Tibial nerve (tissue), 4 donors: ENCODE results near the gene MRPL45. TPM values are rescaled to one million over a fixed set of nuclear protein-coding genes. Genes with fewer than 3 reads are reported as not detected.

ENCODE experiments used
- DNase-seq, 2 donors: peaks; one replicate each; pipeline ENCODE4 v3.0.0-alpha.2; 2019; ENCODE audit warnings: low spot score in 2 of 2
- H3K27ac ChIP-seq, 4 donors: fragments of 200-600 bp; sonication (generic) in 3 of 4; one replicate each; pipeline ENCODE4 v1.5.1; 2017 to 2019; ENCODE audit warnings: mild to moderate bottlenecking in 1 of 4
- H3K27me3 ChIP-seq, 2 donors: fragments of 200-600 bp; sonication (generic) in 1 of 2; one replicate each; pipeline versions ENCODE4 v1.5.1 to v1.6.0; 2017 to 2019
- H3K36me3 ChIP-seq, 3 donors: fragments of 200-600 bp; sonication (generic); one replicate each; pipeline ENCODE4 v1.5.1; 2018 to 2019
- H3K4me1 ChIP-seq, 4 donors: fragments of 200-600 bp; sonication (generic) in 3 of 4; one replicate each; pipeline ENCODE4 v1.5.1; 2017 to 2019
- H3K4me3 ChIP-seq, 4 donors: fragments of 200-600 bp; sonication (generic) in 3 of 4; one replicate each; pipeline ENCODE4 v1.5.1; 2017 to 2019; ENCODE audit warnings: mild to moderate bottlenecking in 1 of 4, moderate library complexity in 1 of 4
- H3K9me3 ChIP-seq, 4 donors: fragments of 200-600 bp; sonication (generic) in 3 of 4; one replicate each; pipeline ENCODE4 v1.5.1; 2017 to 2019
- CTCF ChIP-seq, 5 experiments: fragments of 200-600 bp in 3 of 5; fragments of 450-650 bp in 2 of 5; sonication (generic) in 3 of 5; IDR thresholded peaks; one replicate each; pipeline ENCODE4 v1.5.1; 2016 to 2019; ENCODE audit warnings: antibody characterized with exemption in 5 of 5, mild to moderate bottlenecking in 3 of 5, moderate library complexity in 2 of 5
- EP300 ChIP-seq, 2 donors: sonication (generic); formaldehyde crosslinking; IDR thresholded peaks; one replicate each; pipeline ENCODE4 v1.6.1; 2017; ENCODE audit warnings: antibody characterized with exemption in 2 of 2, mild to moderate bottlenecking in 1 of 2
- POLR2A ChIP-seq, 2 donors: fragments of 450-650 bp; IDR thresholded peaks; one replicate each; pipeline ENCODE4 v1.6.1; 2017; ENCODE audit warnings: antibody characterized with exemption in 2 of 2, mild to moderate bottlenecking in 2 of 2, moderate library complexity in 2 of 2
- WGBS, 2 donors: methylation state at CpG; one replicate each; pipeline ENCODE4 v1.1.5; 2018; 5-methylcytosine and 5-hydroxymethylcytosine counted together
- total RNA-seq, 4 donors: library from RNA; depleted of rRNA; stranded (reverse); fragments of >200 nt; gene quantifications; one replicate each; pipeline ENCODE4 v1.1.0, GENCODE V29; 2016

MRPL45 gene
- total RNA-seq, 4 donors from 2014 or later = 17.4 to 29.3 (median 24.2) TPM

DNA sequence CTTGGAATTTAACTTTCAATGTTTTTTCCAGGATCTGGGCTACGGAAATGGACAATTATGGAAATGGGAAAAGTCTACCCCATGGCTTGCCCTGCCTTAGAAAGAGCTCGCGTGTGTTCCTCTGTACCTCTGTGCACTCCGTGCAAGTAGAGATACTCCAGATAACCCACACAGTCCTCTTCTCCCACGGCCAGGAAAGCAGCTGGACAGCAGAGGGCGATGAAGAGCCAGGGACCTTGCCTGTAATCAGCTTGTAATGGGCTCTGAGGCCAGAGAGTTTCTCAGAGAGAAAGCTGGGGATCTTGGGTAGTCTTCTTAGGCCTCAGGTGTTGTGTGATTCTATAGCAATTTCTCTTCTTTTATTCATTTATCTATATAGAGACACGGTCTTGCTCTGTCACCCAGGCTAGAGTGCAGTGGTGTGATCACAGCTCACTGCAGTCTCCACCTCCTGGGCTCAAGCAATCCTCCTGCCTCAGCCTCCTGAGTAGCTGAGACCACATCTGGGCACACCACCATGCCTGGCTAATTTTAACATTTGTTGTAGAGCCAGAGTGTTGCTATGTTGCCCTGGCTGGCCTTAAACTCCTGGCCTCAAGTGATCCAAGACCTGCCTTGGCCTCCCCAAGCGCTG lies 52.2 kb downstream of the MRPL45 start:
- Histone ChIP-seq H3K4me1 (peaks cover 0 to 18% (median 9%) of the 10 kb centered on the region in 4 donors), H3K36me3 (no peaks in the 10 kb centered on the region), H3K9me3 (no peaks in the 10 kb centered on the region), H3K27me3 (no peaks in the 10 kb centered on the region), H3K27ac (peak overlapping the region in 1 of 4 donors; percentile 3), H3K4me3 (no peak overlapping the region)
- 13 to 17% methylated on average over 8 of the region's 8 CpGs for WGBS, 2 donors
- TF ChIP-seq EP300 (IDR thresholded peaks at IDR 0.05) (peak in 1 of 2 donors; percentile 7), POLR2A (IDR thresholded peaks at IDR 0.05) (no peak), CTCF (IDR thresholded peaks at IDR 0.05) (peak; percentile 80 to 95 (median 89))
- DNase-seq = peak; percentile 83 to 96

DNA sequence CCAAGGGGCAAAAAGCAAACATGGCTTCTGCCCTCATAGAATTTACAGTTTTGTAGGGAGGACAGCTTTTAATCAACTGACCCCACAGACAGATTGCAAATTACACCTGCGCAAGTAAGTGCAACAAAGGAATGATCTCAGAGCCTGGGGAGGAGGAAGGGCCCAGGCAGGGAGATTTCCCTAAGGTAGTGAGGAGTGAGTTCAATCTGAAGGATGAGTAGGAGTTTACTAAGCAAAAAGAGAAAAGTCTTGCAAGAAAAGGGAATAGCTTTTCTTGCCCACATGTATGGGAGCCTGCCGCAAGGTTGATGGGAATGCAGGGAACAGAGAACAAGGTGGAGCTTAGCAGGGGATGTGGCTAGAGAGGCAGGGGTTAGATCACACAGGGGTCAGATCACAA lies 53.1 kb downstream of the MRPL45 start:
- H3K4me1 ChIP-seq = peaks cover 0 to 26% (median 9%) of the 10 kb centered on the region in 4 donors
- TF ChIP-seq EP300 (IDR thresholded peaks at IDR 0.05) (no peak), POLR2A (IDR thresholded peaks at IDR 0.05) (no peak), CTCF (IDR thresholded peaks at IDR 0.05) (no peak)
- no peaks in the 10 kb centered on the region for H3K9me3 ChIP-seq
- DNase-seq = no peak
- H3K27me3 ChIP-seq = no peaks in the 10 kb centered on the region
- 93 to 94% methylated on average over 2 of the region's 2 CpGs for WGBS, 2 donors
- no peak overlapping the region for H3K4me3 ChIP-seq
- H3K27ac ChIP-seq = no peak overlapping the region
- no peaks in the 10 kb centered on the region for H3K36me3 ChIP-seq

- H3K9me3 ChIP-seq = no peaks in the 10 kb centered on the region
- peaks cover 0 to 40% (median 9%) of the 10 kb centered on the region in 4 donors for H3K4me1 ChIP-seq
- H3K4me3 ChIP-seq = peak within 1 kb of the TSS; percentile 64 to 91 (median 82)
- peak within 1 kb of the TSS; percentile 79 to 97 (median 88) for H3K27ac ChIP-seq
- WGBS, 2 donors = 13 to 16% methylated on average over 27 to 32 of the region's 84 CpGs
- TF ChIP-seq POLR2A (IDR thresholded peaks at IDR 0.05) (peak in 1 of 2 donors; percentile 71), CTCF (IDR thresholded peaks at IDR 0.05) (peak in 1 of 5 experiments; percentile 9), EP300 (IDR thresholded peaks at IDR 0.05) (peak in 1 of 2 donors; percentile 73)
- no peaks in the 10 kb centered on the region for H3K36me3 ChIP-seq
- DNase-seq = peak; percentile 86 to 91
- H3K27me3 ChIP-seq = no peaks in the 10 kb centered on the region
These were observed 54.6 kb downstream of the MRPL45 start, which contains the start of gene SOCS7 for GRCh38 chr17:38351412-38352222. TSS of gene SOCS7 (plus strand) at chr17:38351844. CDS start at chr17:38352053, 209 bp downstream.

GRCh38 chr17:38352245-38353085 lies 55.5 kb downstream of the MRPL45 start:
- 0 to 2% methylated on average over 41 to 53 of the region's 72 CpGs for WGBS, 2 donors
- peak overlapping the region; percentile 64 to 91 (median 82) for H3K4me3 ChIP-seq
- TF ChIP-seq EP300 (IDR thresholded peaks at IDR 0.05) (no peak), POLR2A (IDR thresholded peaks at IDR 0.05) (no peak), CTCF (IDR thresholded peaks at IDR 0.05) (no peak)
- H3K4me1 ChIP-seq = peaks cover 0 to 48% (median 9%) of the 10 kb centered on the region in 4 donors
- no peaks in the 10 kb centered on the region for H3K36me3 ChIP-seq
- no peaks in the 10 kb centered on the region for H3K9me3 ChIP-seq
- no peaks in the 10 kb centered on the region for H3K27me3 ChIP-seq
- peak overlapping the region; percentile 79 to 90 (median 86) for H3K27ac ChIP-seq
- DNase-seq = no peak
